HG03045 (cell line): Measurements from ENCODE around the gene ARHGAP25.

ENCODE experiments used
- ATAC-seq: cut with Tn5 transposase; IDR thresholded peaks from one replicate; pipeline ENCODE4 v1.9.1; 2021; ENCODE audit warnings: mild to moderate bottlenecking, moderate library complexity; ENCODE audit not compliant: unreplicated experiment

ARHGAP25 gene

DNA sequence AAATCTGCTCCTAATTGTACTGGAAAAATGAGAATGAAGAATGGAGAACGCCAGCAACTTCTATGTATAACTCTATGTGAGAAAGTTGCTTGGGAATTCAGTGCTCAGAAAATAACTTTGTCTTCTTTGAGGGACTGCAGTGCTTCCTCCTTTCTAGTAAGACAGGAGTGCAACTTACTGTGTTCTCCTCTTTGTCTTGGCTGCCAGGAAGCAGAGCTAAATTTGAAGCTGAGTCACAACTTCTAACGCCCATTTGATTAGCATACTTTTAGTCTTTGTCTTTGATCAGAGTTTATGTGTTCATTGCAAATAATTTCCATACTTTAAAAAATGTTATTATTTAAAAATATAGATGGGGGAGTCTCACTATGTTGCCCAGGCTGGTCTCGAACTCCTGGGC is 6.6 kb downstream of the ARHGAP25 start:
- no peak for ATAC-seq

DNA sequence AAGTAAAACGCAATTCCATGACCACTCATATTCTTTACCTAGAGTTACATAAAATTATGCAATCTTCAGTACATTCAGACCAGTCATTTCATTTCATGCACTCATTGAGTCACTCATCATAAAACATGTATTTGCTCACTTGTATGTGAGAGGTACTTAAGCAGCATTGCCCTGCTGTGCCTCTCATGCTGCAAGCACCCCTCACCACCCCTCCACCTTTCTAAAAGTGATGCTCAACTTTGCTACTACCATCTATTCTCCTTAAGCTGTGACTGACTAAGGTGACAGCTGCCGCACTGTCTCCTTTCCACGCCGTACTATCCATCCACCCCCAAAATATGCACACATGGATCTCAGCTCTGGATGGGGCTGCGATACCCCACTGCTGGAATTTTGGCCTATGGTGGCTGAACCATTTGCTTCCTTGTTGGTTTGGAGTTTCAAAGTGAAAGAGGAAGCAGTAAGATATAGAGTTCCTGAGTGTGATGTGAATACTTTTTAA is 7.2 kb downstream of the ARHGAP25 start:
- ATAC-seq = no peak

DNA sequence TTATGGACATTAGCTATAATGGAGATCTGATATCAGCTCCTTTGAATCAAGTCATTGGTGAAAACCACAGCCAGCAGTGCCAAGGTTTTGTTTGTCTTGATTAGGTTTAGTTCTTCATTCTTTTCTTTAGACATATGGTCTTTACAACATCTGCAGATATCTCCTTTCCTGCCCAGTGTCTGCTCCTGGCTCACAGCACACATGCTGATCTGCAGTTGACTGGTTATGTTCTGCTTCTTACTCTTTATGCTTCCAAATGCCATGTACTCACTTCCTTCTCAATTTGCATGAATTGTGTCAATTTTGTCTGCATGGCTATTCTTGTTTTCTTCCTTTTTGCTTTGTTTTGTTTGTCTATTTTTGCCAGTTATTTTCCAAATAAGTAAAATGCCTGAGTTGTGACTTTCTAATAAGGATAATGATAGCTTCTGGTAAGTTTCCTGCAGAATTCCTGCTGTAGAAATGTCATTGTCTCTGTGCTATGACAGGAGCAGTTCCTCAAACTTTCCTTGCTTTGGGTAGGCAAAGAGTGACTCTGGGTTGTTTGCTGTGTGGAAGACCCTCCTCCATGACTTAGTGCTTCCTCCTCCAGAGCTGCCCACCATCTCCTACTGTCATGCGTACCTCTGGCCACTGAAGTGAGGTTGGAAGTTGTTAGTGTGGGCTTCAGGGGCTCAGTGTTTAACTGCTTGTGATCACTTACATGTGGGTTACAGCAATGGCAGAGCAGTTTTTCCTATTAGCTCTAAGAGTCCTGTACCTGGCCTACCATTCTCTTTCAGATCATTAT is 8.2 kb downstream of the ARHGAP25 start:
- ATAC-seq = no peak

DNA sequence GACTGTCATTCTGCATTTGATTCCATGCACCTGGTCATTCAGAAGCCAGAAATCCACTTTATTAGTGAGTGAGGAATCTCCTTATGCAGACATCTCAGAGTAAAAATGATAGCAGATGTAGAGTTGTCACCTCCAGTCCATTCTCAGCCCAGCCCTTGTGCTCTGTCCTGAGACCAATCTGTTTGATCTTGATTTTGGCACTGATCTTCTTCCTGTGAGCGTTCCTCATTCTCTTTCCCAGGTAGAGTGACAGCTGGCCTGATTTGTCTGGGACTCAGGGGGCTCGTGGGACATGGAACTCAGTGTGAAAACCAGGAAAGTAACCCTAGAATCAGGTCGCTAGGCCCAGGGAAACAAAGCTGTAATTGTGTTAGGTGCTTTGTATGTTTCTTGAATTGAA is 8.9 kb downstream of the ARHGAP25 start:
- no peak for ATAC-seq

DNA sequence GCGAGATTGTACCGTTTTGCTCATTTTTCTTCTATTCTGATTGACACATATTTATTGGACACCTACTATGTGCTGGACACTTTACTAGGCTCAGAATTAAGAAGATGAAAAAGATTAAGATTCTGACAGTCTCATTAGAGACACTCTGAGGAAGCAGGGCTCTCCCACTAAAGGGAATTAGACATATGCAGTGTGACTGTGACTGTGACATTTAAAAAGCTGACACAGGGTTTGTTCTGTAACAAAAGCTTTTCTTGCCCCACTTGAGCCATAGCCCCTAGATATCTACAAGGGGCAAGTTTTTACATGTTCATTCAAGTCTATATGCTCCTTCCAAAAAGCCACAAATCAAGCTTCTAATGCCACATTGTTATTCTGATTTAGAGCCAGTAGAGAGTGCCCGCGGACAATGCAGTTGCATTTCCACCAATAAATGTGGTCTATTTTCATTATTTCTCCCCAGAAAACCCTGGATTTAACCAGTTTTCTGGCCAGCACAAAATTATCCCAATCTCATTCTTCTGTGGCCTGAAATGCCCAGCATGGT is 9.8 kb downstream of the ARHGAP25 start:
- no peak for ATAC-seq

DNA sequence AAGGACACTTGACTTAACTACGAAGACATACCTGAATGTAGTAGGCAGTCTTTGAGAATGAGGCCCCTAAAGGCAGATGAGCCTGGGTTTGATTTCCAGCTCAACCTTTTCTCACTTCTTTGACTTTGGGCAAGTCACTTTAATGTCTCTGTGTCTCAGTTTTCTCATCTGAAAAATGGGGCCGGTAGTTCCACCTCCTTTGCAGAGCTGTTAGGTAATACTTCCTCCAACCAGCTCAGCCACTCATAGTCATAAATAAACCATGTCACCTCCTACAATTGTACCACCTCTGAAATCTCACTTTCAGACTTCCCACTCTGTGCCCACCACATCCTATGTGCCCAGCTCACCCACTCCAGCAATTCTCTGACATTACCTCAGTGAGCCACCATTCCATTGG is 10.4 kb downstream of the ARHGAP25 start:
- ATAC-seq = no peak

DNA sequence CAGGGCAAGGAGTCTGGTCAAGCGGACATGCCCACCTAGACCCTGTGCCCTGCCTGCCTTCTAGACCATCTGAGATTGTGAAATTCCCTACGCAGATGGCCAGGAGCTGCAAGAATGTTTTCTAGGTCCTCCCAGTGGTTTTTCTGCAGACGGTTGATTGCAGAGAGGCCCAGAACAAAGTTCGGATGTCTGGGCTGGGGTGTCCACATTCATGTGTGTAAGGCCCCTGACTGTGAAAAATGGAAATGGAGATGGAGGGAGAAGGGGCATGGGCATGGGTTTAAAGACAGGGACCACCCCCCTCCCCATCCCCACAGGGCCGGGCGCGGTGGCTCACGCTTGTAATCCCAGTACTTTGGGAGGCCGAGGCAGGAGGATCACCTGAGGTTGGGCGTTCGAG is 11.8 kb downstream of the ARHGAP25 start:
- no peak for ATAC-seq

DNA sequence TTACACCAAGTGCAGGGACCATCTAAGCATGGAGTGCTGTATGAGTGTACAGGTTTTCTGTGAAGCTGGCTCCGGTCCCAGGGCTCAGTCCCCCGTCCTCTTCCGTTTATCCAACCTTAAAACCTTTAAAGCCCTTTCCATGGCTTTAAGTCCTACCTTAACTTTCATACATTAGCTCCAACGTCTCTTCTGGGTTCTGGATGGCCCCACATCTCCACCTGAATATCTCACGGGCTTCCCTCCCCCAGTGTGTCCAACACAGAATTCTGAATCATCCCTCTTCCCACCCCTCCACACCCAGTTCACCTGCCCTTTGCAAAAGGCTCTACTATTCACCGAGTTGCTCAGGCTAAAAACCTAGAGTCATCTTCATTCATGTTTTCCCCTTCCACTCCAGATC is 12.8 kb downstream of the ARHGAP25 start:
- ATAC-seq = no peak

DNA sequence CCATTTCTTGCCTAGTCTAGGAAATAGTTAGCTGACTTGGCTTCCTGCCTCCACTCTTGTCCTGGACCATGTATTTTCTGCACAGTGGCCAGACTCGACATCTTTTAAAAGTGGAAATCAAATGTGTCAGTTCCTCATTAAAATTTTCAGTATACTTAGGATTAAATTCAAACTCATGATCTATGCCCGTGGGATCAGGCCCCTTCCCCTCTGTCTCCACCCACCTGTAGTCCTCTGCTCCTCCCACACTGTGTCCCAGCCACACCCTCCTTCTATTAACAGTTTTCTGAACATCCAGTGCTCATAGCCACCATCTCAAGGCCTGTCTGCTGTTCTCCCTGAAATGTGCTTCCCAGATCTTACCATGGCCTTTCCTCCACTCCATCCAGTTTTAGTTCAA is 13.3 kb downstream of the ARHGAP25 start:
- ATAC-seq = no peak

DNA sequence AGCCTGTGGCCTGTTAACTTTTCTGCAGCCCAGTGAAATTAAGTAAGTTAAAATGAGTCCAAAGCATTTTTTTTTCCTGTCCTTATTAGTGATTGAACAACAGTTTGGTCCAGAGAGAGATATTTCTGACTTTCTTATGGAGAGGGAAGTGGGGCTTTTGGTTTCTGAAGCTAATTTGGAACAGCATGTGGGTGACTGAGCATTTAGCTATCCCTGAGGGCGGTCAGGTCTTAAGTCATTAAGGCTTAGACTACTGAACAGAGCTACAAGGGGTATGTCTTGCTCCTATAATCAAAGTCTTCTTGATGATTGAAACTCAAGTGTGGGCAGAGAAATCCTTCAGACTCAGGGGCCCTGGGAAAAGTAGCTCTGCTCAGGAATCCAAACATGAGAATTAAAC is 14.0 kb downstream of the ARHGAP25 start:
- no peak for ATAC-seq

DNA sequence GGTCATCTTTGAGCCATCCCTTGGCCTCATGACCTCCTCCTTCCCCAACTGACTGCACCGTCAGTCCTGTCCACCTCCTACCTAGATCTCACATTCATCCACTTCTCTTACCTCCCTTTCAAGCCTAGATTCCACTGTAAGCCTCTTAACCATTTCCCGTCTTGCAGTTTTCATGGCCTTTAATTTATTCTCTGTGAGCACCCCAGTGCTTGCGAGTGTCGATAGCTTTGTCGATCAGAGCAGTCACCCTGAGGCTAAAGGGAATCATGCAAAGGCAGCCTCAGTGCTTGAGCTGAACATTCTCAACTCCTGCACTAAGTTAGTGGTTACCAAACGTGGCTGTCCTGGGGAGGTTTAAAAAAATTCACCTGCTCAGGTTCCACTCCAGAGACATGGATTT is 14.7 kb downstream of the ARHGAP25 start:
- ATAC-seq = no peak

DNA sequence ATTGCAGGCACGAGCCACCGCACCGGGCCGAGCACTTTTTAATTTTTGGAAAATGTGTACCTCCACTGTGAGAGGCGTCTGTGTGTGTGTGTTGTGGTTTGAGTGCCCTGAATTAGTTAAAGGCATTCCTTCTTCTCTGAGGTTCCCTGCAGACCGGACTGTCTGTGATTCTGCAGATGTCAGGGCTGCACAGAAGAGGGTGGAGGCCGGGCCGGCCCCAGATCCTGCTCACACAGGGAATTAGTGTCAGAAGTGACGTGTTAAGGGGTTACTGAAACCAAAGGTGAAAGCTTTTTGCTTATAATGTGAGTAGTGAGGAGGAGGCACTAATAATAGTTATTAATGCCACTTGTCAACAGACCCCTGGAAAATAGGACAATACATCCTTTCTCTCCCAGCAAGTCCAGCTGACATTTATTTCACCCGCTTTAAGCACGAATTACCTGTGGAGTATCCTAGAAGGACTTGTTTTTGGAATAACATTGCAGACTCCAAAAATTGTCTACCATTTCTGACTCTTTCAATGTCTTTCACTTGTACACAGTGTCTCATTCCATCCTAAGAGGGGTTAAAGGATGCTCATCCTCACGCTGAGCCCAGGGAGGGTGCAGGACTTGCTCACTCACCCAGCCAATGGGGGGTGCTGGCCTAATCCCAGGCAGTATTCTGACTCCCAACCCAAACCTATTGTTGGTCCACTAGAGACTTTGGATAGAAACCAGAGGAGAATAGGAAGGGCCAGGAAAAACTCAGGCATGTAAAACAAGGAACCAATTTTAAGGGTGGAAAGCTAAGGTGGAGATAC is 16.2 kb downstream of the ARHGAP25 start:
- no peak for ATAC-seq

DNA sequence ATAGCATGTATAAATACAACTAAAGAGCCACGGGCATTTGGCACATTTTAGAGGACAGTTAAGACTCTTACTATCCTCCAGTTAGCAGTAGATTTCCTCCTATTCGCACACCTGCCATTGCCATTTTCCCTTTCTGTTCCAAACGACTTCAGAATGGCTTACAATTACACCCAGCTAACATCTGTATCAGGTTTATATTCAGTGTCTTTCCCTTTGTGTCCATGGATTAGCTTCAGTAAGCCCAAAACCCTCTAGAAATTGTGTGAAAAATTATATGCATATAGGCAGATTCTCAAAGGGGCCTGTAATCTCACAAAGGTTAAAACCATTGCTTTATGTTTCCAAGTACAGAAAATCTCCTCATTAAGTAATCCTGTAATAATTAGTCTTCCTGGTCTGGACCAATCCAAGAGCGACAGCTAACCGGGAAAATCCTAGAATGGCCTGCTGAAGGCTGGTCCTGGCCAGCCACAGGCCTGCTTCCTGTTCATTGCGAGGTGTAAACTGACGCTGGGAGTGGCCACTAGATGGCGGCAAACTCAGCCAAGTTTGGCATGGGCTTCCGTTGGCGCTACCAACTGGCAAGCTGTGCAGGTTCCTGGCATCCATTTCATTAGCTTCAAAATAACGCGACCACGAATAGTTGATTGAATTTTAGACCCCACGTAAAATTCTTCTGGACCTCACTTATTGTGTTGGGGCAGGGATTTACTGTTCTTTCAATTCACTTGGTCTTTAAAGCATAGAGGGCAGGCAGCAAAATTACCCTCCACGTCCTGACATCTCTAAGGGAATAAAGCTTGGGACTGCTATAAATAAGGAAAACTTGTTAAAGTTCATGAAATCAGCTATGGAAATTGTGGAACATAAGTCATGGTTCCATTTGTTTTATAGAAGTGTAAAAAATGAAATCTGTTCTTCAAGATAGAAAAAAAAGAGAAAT is 17.1 kb downstream of the ARHGAP25 start:
- ATAC-seq = peak; percentile 90

DNA sequence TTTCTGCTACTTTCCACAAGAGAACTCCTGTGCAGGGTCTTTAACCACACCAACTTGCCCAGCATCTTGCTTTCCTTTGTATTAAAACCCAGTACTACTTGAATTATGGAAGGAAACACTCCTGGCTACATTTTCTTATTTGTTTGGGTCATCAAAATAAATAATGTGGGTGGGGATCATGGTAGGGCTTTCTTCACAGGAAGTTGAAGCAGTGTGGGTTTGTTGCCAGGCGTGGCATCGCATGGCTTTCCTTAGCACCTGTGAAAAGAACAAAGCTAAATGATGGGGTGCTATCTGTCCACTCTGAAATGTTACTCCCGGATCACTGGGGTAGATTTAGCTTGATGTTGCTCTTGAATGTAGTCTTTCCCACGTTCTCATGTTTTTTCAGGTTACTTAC is 18.7 kb downstream of the ARHGAP25 start:
- ATAC-seq = no peak

DNA sequence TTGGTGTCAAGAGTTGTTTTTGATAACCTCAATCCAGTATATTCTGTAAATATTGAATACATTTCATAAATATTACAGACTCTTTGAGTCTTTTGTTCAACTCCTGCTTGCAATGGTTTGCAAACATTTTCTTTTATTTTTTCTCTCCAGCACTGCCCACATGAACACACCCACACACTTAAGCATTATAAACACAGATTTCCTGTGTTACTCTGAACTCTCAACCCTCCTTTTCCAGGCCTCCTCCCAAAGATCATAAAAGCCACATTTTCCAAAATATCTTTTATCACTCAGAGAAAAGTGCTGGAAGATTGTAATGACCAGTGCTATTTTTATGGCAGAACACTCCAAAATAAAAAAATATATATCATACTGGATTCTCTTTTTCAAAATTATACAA is 20.5 kb downstream of the ARHGAP25 start:
- no peak for ATAC-seq

DNA sequence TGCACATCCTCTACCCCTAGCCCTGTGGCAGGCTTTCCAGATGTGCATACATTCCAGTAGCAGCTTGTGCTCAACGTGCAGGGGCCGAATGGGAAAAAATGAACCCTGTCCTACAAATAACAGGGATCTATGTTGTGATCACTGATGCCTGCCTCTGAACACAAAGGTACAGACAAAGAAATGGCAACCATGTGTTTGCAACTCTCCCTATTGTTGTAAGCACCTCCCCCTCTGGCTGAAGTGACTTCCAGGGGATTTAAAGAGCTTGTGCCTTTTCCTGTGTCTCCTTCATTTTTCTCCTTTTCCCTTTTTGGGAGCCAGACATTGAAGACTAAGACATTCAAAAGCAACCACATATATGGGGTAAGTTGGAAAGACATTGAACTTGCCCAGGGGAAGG is 21.6 kb downstream of the ARHGAP25 start:
- ATAC-seq = no peak

DNA sequence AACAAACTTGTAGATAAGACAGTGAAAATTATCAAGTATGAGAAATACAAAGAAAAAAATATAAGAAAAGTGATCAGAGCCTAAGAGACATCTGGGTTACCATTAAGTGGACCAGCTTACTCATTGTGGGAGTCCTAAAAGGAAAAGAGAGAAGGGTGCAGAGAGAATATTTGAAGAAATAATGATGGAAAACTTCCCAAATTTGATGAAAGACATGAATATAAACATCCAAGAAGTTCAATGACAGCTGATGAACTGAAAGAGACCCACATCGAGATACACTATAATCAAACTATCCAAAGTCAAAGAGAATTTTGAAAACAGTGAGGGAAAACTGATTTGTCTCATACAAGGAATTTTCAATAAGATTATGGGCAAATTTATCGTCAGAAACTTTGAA is 22.5 kb downstream of the ARHGAP25 start:
- no peak for ATAC-seq

DNA sequence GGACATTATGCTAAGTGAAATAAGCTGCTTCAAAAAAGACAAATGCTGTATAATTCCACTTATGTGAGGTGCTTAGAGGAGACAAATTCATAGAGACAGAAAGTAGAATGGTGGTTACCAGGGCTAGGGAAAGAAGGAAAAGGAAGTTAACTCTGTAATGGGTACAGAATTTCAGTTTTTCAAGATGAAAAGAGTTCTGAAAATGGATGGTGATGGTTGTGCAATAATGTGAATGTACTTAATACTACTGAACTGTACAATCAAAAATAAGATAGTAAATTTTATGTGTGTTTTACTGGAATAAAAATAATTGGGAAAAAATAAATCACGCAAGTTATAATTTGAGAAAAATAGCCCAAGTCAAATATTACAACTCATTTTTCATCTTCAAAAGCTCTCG is 27.5 kb downstream of the ARHGAP25 start:
- ATAC-seq = no peak

DNA sequence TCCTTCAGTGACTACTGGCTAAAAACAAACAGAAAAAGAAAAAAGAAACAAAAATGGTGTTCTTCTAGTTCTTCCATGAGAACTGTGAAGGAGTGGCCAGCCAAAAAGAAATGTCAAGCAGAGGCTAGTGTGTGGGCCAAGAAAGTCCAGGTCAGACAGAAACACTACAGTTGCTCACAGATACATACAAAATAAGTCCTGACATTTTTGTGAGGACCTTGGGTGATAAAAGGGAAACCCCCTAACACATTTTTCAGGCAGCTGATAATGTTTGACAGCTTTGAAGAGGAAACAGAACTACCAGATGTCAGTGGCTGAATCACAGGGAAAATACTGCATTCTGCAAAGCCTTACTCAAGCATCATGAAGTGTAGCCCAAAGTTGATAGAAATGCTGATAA is 28.1 kb downstream of the ARHGAP25 start:
- no peak for ATAC-seq

DNA sequence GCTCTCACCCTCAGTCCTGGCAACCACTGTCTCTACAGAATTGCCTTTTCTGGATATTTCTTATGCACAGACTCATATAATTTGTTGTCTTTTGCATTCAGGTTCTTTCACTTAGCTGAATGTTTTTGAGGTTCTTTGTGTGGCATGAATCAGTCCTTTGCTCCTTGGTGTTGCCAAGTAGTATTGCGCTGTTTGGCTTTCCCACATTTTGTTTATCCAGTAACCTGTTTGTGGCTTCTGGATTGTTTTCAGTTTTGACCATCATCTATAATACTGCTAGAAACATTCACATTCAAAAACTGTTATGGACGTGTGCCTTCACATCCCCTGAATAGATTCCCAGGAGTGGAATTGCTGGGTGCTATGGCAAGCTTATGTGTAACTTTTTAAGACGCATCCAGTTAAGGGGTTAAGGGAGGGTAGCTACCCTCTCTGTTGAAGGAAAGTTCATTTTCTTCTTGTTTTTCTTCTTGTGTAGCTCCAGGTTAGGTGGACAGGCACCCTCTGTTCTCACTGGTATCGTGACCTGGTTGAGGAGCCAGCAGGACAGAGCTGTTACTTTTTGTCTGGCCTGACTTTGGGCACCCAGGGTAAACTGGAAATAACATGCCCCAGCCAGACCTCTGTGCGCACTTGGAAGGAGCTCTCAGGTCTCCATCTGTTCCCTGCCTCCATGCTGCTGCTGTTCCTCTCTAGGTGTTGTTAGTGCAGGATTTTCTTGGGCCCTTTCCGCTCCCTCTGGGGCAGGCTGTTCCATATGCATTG is 29.6 kb downstream of the ARHGAP25 start:
- no peak for ATAC-seq
